WERI-Rb-1 (cell line): ENCODE data around the gene TNS1.

Experiments used
- DNase-seq: peaks from one replicate; pipeline ENCODE4 v3.0.0-alpha.2; 2020
- H3K27ac ChIP-seq: fragments of 250-450 bp; sonication (Bioruptor Pico); 2 replicates; pipeline ENCODE4 v1.5.1; 2020; ENCODE audit warnings: mild to moderate bottlenecking, moderate library complexity
- H3K27me3 ChIP-seq: fragments of 250-450 bp; sonication (Bioruptor Pico); 2 replicates; pipeline ENCODE4 v1.5.1; 2021; ENCODE audit warnings: mild to moderate bottlenecking, low read depth, moderate library complexity; ENCODE audit not compliant: insufficient read depth, severe bottlenecking
- H3K36me3 ChIP-seq: fragments of 250-450 bp; sonication (Bioruptor Pico); 2 replicates; pipeline ENCODE4 v1.5.1; 2020; ENCODE audit warnings: mild to moderate bottlenecking, moderate library complexity
- H3K4me3 ChIP-seq: 2 replicates; pipeline ENCODE4 v1.5.1; 2011; ENCODE audit warnings: low read depth, mild to moderate bottlenecking, control low read depth, low read length
- H3K9me3 ChIP-seq: fragments of 250-450 bp; sonication (Bioruptor Pico); 2 replicates; pipeline ENCODE4 v1.5.1; 2021; ENCODE audit warnings: mild to moderate bottlenecking, moderate library complexity; ENCODE audit not compliant: severe bottlenecking
- TF ChIP-seq, protein P1 (sequence below): IDR thresholded peaks from 2 replicates; pipeline ENCODE4 v1.5.1; 2011; ENCODE audit warnings: low read depth, mild to moderate bottlenecking, control low read depth, inconsistent platforms, low read length

Gene TNS1

GRCh38 chr2:217931846-217932560 lies 70.8 kb downstream of the TNS1 start:
- no peak overlapping the region for H3K4me3 ChIP-seq
- H3K27me3 ChIP-seq: no peaks in the 10 kb centered on the region
- TF ChIP-seq, protein P1, sequence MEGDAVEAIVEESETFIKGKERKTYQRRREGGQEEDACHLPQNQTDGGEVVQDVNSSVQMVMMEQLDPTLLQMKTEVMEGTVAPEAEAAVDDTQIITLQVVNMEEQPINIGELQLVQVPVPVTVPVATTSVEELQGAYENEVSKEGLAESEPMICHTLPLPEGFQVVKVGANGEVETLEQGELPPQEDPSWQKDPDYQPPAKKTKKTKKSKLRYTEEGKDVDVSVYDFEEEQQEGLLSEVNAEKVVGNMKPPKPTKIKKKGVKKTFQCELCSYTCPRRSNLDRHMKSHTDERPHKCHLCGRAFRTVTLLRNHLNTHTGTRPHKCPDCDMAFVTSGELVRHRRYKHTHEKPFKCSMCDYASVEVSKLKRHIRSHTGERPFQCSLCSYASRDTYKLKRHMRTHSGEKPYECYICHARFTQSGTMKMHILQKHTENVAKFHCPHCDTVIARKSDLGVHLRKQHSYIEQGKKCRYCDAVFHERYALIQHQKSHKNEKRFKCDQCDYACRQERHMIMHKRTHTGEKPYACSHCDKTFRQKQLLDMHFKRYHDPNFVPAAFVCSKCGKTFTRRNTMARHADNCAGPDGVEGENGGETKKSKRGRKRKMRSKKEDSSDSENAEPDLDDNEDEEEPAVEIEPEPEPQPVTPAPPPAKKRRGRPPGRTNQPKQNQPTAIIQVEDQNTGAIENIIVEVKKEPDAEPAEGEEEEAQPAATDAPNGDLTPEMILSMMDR: no peak
- H3K27ac ChIP-seq: no peak overlapping the region
- H3K36me3 ChIP-seq: no peaks in the 10 kb centered on the region
- no peak for DNase-seq
- no peaks in the 10 kb centered on the region for H3K9me3 ChIP-seq

- Histone ChIP-seq H3K27me3 (no peaks in the 10 kb centered on the region), H3K36me3 (no peaks in the 10 kb centered on the region), H3K4me3 (no peak overlapping the region), H3K27ac (no peak overlapping the region), H3K9me3 (no peaks in the 10 kb centered on the region)
- DNase-seq: no peak
- TF ChIP-seq, protein P1: no peak
These were observed 71.8 kb downstream of the TNS1 start for GRCh38 chr2:217930761-217931563.

DNA sequence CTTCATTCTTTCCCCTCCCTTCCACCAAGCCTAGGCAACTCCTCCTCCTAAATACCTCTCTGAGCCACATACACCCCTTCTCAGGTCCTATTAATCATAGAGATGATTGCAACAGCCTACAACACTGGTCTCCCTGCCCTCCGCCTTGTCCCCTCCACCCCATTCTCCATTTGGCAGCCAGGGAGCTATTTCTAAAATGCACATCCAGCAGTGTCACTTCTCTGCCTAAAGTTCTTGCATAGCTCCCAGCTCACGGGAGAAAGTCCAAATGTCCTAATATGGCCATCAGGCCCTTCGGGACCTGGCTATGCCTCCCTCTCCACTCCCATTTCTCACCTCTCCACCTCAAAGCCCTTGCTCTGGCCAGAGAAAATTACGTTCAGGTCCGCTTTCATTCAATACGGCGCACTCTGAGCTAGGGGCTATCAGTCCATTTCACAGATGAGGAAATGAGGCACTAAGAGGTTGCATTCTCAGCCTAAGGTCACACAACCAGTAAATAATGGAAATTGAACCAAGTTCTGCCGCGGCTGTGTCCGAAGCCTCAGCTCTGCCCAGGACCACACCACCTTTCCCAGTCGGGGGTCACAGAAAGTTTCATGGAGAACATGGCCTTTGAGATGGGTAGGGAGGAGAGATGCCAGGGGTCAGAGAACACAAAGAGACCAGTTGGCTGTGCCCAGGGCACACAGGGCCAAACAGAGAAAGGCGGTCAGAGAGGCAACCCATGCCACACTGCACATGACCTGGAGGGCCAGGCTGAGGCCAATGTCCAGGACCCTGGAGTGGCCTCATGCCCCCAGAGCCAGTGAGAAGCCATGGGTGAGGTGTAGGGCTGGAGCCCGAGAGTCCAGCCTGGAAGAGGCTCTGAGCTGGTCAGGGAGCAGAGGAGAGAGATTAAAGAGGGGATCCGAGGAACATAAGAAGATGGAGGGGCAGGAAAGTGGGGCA lies 72.8 kb downstream of the TNS1 start:
- Histone ChIP-seq H3K9me3 (no peaks in the 10 kb centered on the region), H3K27ac (no peak overlapping the region), H3K4me3 (no peak overlapping the region), H3K27me3 (no peaks in the 10 kb centered on the region), H3K36me3 (no peaks in the 10 kb centered on the region)
- TF ChIP-seq, protein P1: no peak
- no peak for DNase-seq

DNA sequence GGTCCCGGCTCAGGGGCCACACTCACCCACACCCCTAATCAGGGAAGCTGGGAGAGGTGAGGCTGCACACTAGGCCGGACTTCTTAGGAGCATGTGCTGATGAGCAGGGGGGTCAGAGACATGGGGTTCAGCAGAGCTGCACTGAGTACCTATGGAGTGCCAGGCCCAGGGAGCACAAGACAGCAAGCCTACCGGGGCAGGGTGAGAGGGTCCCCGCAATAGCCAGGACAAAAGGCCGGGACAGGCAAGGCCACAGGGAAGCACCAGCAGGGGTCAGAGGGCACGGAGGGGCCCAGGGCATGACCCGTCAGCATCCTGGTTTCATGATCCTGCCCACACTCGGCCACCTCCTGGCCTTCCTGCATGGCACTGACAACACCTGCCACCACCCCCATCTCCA lies 73.5 kb downstream of the TNS1 start:
- H3K27ac ChIP-seq: no peak overlapping the region
- TF ChIP-seq, protein P1: no peak
- no peaks in the 10 kb centered on the region for H3K36me3 ChIP-seq
- no peaks in the 10 kb centered on the region for H3K9me3 ChIP-seq
- no peaks in the 10 kb centered on the region for H3K27me3 ChIP-seq
- no peak overlapping the region for H3K4me3 ChIP-seq
- DNase-seq: no peak

- no peak overlapping the region for H3K27ac ChIP-seq
- no peak overlapping the region for H3K4me3 ChIP-seq
- H3K27me3 ChIP-seq: no peaks in the 10 kb centered on the region
- TF ChIP-seq, protein P1: no peak
- no peaks in the 10 kb centered on the region for H3K36me3 ChIP-seq
- no peak for DNase-seq
- H3K9me3 ChIP-seq: no peaks in the 10 kb centered on the region
These were observed 74.2 kb downstream of the TNS1 start for GRCh38 chr2:217928324-217929181.
